ES-I3 (cell line): ENCODE measurements around the gene IFIT2.

ENCODE experiments used
- H3K36me3 ChIP-seq: 2 replicates; pipeline ENCODE4 v1.6.1; 2013; ENCODE audit warnings: mild to moderate bottlenecking, low read length, control low read depth, moderate library complexity; ENCODE audit not compliant: insufficient read depth
- H3K4me1 ChIP-seq: 2 replicates; pipeline ENCODE4 v1.6.1; 2013; ENCODE audit warnings: mild to moderate bottlenecking, control low read depth, low read length; ENCODE audit not compliant: insufficient read depth
- H3K9ac ChIP-seq: 2 replicates; pipeline ENCODE4 v1.6.1; 2013; ENCODE audit warnings: low read depth, mild to moderate bottlenecking, low read length, moderate library complexity
- H3K9me3 ChIP-seq: 2 replicates; pipeline ENCODE4 v1.6.1; 2013; ENCODE audit warnings: mild to moderate bottlenecking, low read length, moderate library complexity; ENCODE audit not compliant: control insufficient read depth, insufficient read depth

Gene IFIT2

GRCh38 chr10:89294721-89295239, 7.1 kb upstream of the IFIT2 start:
- Histone ChIP-seq H3K4me1 (no peaks in the 10 kb centered on the region), H3K36me3 (no peaks in the 10 kb centered on the region; the same call in 1 of the 2 replicates), H3K9ac (no peak overlapping the region), H3K9me3 (0 out of 2 replicates have a peak, but pooled peaks cover 3% of the 10 kb centered on the region)

GRCh38 chr10:89295597-89295996, 6.2 kb upstream of the IFIT2 start:
- H3K9me3 ChIP-seq = 0 out of 2 replicates have a peak, but pooled peaks cover 3% of the 10 kb centered on the region
- no peak overlapping the region for H3K9ac ChIP-seq

GRCh38 chr10:89296220-89296648, 5.6 kb upstream of the IFIT2 start:
- no peaks in the 10 kb centered on the region; the same call in 1 of the 2 replicates for H3K36me3 ChIP-seq
- H3K9me3 ChIP-seq = 0 out of 2 replicates have a peak, but pooled peaks cover 3% of the 10 kb centered on the region
- no peak overlapping the region for H3K9ac ChIP-seq
- 0 out of 2 replicates have a peak, but pooled peaks cover under 1% of the 10 kb centered on the region for H3K4me1 ChIP-seq

More at GRCh38 chr10:89295597-89295996, 6.2 kb upstream of the IFIT2 start:
- Histone ChIP-seq H3K36me3 (no peaks in the 10 kb centered on the region; the same call in 1 of the 2 replicates), H3K4me1 (no peaks in the 10 kb centered on the region)

GRCh38 chr10:89297356-89297755, 4.5 kb upstream of the IFIT2 start:
- Histone ChIP-seq H3K9ac (no peak overlapping the region), H3K4me1 (0 out of 2 replicates have a peak, but pooled peaks cover 11% of the 10 kb centered on the region), H3K36me3 (no peaks in the 10 kb centered on the region; the same call in 1 of the 2 replicates), H3K9me3 (0 out of 2 replicates have a peak, but pooled peaks cover 3% of the 10 kb centered on the region)

GRCh38 chr10:89297791-89298190, 4.1 kb upstream of the IFIT2 start:
- Histone ChIP-seq H3K4me1 (peaks cover 13% of the 10 kb centered on the region; the same call in 1 of the 2 replicates), H3K9ac (no peak overlapping the region), H3K36me3 (no peaks in the 10 kb centered on the region)

GRCh38 chr10:89299031-89299430, 2.8 kb upstream of the IFIT2 start:
- Histone ChIP-seq H3K9me3 (0 out of 2 replicates have a peak, but pooled peaks cover 2% of the 10 kb centered on the region), H3K36me3 (no peaks in the 10 kb centered on the region), H3K9ac (no peak overlapping the region), H3K4me1 (peaks cover 13% of the 10 kb centered on the region; the same call in 1 of the 2 replicates)

More at GRCh38 chr10:89297791-89298190, 4.1 kb upstream of the IFIT2 start:
- H3K9me3 ChIP-seq = 0 out of 2 replicates have a peak, but pooled peaks cover 3% of the 10 kb centered on the region

GRCh38 chr10:89301232-89301631, 614 bp upstream of the IFIT2 start:
- H3K9ac ChIP-seq = no peak overlapping the region
- no peaks in the 10 kb centered on the region for H3K36me3 ChIP-seq
- H3K9me3 ChIP-seq = no peaks in the 10 kb centered on the region
- peaks cover 13% of the 10 kb centered on the region; the same call in 1 of the 2 replicates for H3K4me1 ChIP-seq

- H3K9ac ChIP-seq = no peak overlapping the region
Observed at GRCh38 chr10:89302625-89303024, 779 bp downstream of the IFIT2 start.

GRCh38 chr10:89303161-89303560, 1.3 kb downstream of the IFIT2 start:
- no peaks in the 10 kb centered on the region for H3K36me3 ChIP-seq
- H3K9me3 ChIP-seq = no peaks in the 10 kb centered on the region
- no peak overlapping the region for H3K9ac ChIP-seq
- H3K4me1 ChIP-seq = peaks cover 13% of the 10 kb centered on the region; the same call in 1 of the 2 replicates

More at GRCh38 chr10:89302625-89303024, 779 bp downstream of the IFIT2 start:
- Histone ChIP-seq H3K9me3 (no peaks in the 10 kb centered on the region), H3K36me3 (no peaks in the 10 kb centered on the region), H3K4me1 (peaks cover 13% of the 10 kb centered on the region; the same call in 1 of the 2 replicates)

GRCh38 chr10:89304026-89304425, 2.2 kb downstream of the IFIT2 start:
- peaks cover 13% of the 10 kb centered on the region; the same call in 1 of the 2 replicates for H3K4me1 ChIP-seq
- no peaks in the 10 kb centered on the region for H3K9me3 ChIP-seq
- H3K9ac ChIP-seq = no peak overlapping the region
- no peaks in the 10 kb centered on the region for H3K36me3 ChIP-seq

- Histone ChIP-seq H3K9me3 (no peaks in the 10 kb centered on the region), H3K9ac (no peak overlapping the region), H3K4me1 (peaks cover 13% of the 10 kb centered on the region; the same call in 1 of the 2 replicates)
Observed at GRCh38 chr10:89304446-89304845, 2.6 kb downstream of the IFIT2 start.

GRCh38 chr10:89304925-89305324, 3.1 kb downstream of the IFIT2 start:
- Histone ChIP-seq H3K4me1 (peaks cover 13% of the 10 kb centered on the region; the same call in 1 of the 2 replicates), H3K36me3 (no peaks in the 10 kb centered on the region), H3K9me3 (no peaks in the 10 kb centered on the region), H3K9ac (no peak overlapping the region)

More at GRCh38 chr10:89304446-89304845, 2.6 kb downstream of the IFIT2 start:
- no peaks in the 10 kb centered on the region for H3K36me3 ChIP-seq

GRCh38 chr10:89305766-89306433, 4.1 kb downstream of the IFIT2 start:
- H3K9ac ChIP-seq = no peak overlapping the region
- H3K4me1 ChIP-seq = peaks cover 17% of the 10 kb centered on the region
- H3K36me3 ChIP-seq = no peaks in the 10 kb centered on the region
- H3K9me3 ChIP-seq = no peaks in the 10 kb centered on the region

GRCh38 chr10:89306434-89307268, 4.8 kb downstream of the IFIT2 start:
- Histone ChIP-seq H3K4me1 (peaks cover 12% of the 10 kb centered on the region), H3K36me3 (no peaks in the 10 kb centered on the region), H3K9ac (no peak overlapping the region), H3K9me3 (no peaks in the 10 kb centered on the region)
